HepG2 (cell line): ENCODE measurements around the gene STAT5A. TPM values are rescaled to one million over a fixed set of nuclear protein-coding genes. Genes with fewer than 3 reads are reported as not detected.

Source experiments
- ATAC-seq: fragments of 200-7000 bp; cut with Tn5 transposase; 3 replicates; pipeline ENCODE4 v1.9.1; 2020; ENCODE audit warnings: mild to moderate bottlenecking, moderate library complexity
- BruUV-seq: library from RNA; stranded (reverse); fragments of 400-500 nt; replicated peaks from 2 replicates; lab custom pipeline; 2021; lab: Mats Ljungman, UMichigan
- CTCF ChIA-PET: fragments of 300-600 bp; formaldehyde crosslinking; extraction: SDS; loops from one replicate; lab custom pipeline; 2021; ENCODE audit warnings: low total read pairs, inconsistent platforms, low intra/inter-chr PET ratio; lab: Yijun Ruan, JAX
- POLR2A ChIA-PET: fragments of 350-600 bp; sonication (Branson Sonifier 250); formaldehyde crosslinking; loops from one replicate; lab custom pipeline; 2020; ENCODE audit warnings: antibody characterized with exemption, inconsistent platforms; lab: Yijun Ruan, JAX
- DNase-seq: peaks from one replicate; pipeline ENCODE4 v3.0.0-alpha.2; 2015; ENCODE audit warnings: low spot score
- FAIRE-seq: peaks from 3 replicates; lab custom pipeline; 2011; peaks lifted over from hg19 to GRCh38; lab: Jason Lieb, UNC
- H2AFZ ChIP-seq: one replicate; pipeline ENCODE4 v1.6.1; 2011; ENCODE audit warnings: low read length, inconsistent platforms
- H3K27ac ChIP-seq: fragments of 300-600 bp; 3 replicates; pipeline ENCODE4 v1.8.0; 2011; ENCODE audit warnings: mixed run types, mild to moderate bottlenecking, mixed read lengths, low read length, inconsistent platforms; ENCODE audit not compliant: insufficient read depth; ENCODE audit errors: extremely low read length
- H3K27me3 ChIP-seq, 2 experiments: fragments of 200-600 bp in 1 of 2; 2 replicates in 1 of 2; 3 replicates in 1 of 2; pipeline versions ENCODE4 v1.6.0 to v1.8.0; 2011; ENCODE audit warnings: low read length in 2 of 2, mild to moderate bottlenecking in 2 of 2, moderate library complexity in 2 of 2, inconsistent platforms in 1 of 2; ENCODE audit not compliant: insufficient read depth in 2 of 2, control insufficient read depth in 1 of 2
- H3K36me3 ChIP-seq, 2 experiments: fragments of 200-600 bp in 1 of 2; replicated peaks in 1 of 2; 2 replicates in 1 of 2; 3 replicates in 1 of 2; pipeline versions ENCODE4 v1.5.1 to v1.8.0; 2011; ENCODE audit warnings: low read length in 2 of 2, inconsistent platforms in 1 of 2; ENCODE audit not compliant: insufficient read depth in 2 of 2, control insufficient read depth in 1 of 2
- H3K4me1 ChIP-seq: 2 replicates; pipeline ENCODE4 v1.5.1; 2012; ENCODE audit warnings: low read length, inconsistent platforms; ENCODE audit not compliant: insufficient read depth
- H3K4me2 ChIP-seq: 2 replicates; pipeline ENCODE4 v1.6.0; 2011; ENCODE audit warnings: low read depth, low read length, inconsistent platforms
- H3K4me3 ChIP-seq, 3 experiments: fragments of 200-600 bp in 1 of 3; sonication (generic), shearing (Covaris generic) in 1 of 3; replicated peaks in 1 of 3; 2 replicates each; pipeline ENCODE4 v1.5.1; 2011 to 2016; ENCODE audit warnings: low read length in 3 of 3, inconsistent platforms in 2 of 3, low read depth in 2 of 3, mild to moderate bottlenecking in 2 of 3, control low read depth in 1 of 3, mixed read lengths in 1 of 3; ENCODE audit not compliant: insufficient read depth in 1 of 3
- H3K79me2 ChIP-seq: one replicate; pipeline ENCODE4 v1.6.1; 2011; ENCODE audit warnings: low read length, inconsistent platforms; ENCODE audit not compliant: insufficient read depth
- H3K9ac ChIP-seq: 2 replicates; pipeline ENCODE4 v1.6.0; 2011; ENCODE audit warnings: mild to moderate bottlenecking, low read depth, low read length, inconsistent platforms; ENCODE audit not compliant: insufficient read depth
- H3K9me3 ChIP-seq: 2 replicates; pipeline ENCODE4 v1.5.1; 2012; ENCODE audit warnings: mild to moderate bottlenecking, low read length
- H4K20me1 ChIP-seq: 2 replicates; pipeline ENCODE4 v1.6.0; 2011; ENCODE audit warnings: inconsistent platforms, mild to moderate bottlenecking, low read length, moderate library complexity; ENCODE audit not compliant: insufficient read depth
- ADNP ChIP-seq: sonication (generic); formaldehyde crosslinking; IDR thresholded peaks from 2 replicates; pipeline ENCODE4 v1.4.0; 2020; ENCODE audit warnings: missing genetic modification reagents
- CBX1 ChIP-seq: IDR thresholded peaks from one replicate; pipeline ENCODE4 v1.6.1; 2016; ENCODE audit warnings: antibody characterized with exemption, low read depth
- HMG20B ChIP-seq: conservative IDR thresholded peaks from 2 replicates; pipeline ENCODE4 v1.6.1; 2016; ENCODE audit warnings: missing genetic modification reagents, missing compliant biosample characterization
- MTF1 ChIP-seq: sonication (generic); formaldehyde crosslinking; IDR thresholded peaks from 2 replicates; pipeline ENCODE4 v1.5.0; 2020; ENCODE audit warnings: missing genetic modification reagents
- MTF2 ChIP-seq: sonication (generic); formaldehyde crosslinking; IDR thresholded peaks from 2 replicates; pipeline ENCODE4 v1.5.0; 2020; ENCODE audit warnings: missing genetic modification reagents, borderline replicate concordance
- SNAPC5 ChIP-seq: sonication (generic); formaldehyde crosslinking; IDR thresholded peaks from 2 replicates; pipeline ENCODE4 v1.8.1; 2023; ENCODE audit warnings: mild to moderate bottlenecking, missing genetic modification reagents, borderline replicate concordance
- TAF15 ChIP-seq: fragments of 200-400 bp; formaldehyde crosslinking; IDR thresholded peaks from one replicate; pipeline ENCODE4 v1.6.1; 2018; ENCODE audit warnings: mild to moderate bottlenecking, low read depth, low read length; ENCODE audit not compliant: poor library complexity, severe bottlenecking
- XBP1 ChIP-seq: sonication (generic); formaldehyde crosslinking; IDR thresholded peaks from 2 replicates; pipeline ENCODE4 v1.5.0; 2020; ENCODE audit warnings: missing genetic modification reagents
- XRCC5 ChIP-seq: fragments of 200-400 bp; formaldehyde crosslinking; optimal IDR thresholded peaks from 2 replicates; pipeline ENCODE3; 2017; ENCODE audit warnings: mild to moderate bottlenecking, low read length
- YY1 ChIP-seq: IDR thresholded peaks from 2 replicates; pipeline ENCODE4 v1.6.1; 2011; ENCODE audit warnings: low read length, low read depth, moderate library complexity, mild to moderate bottlenecking; ENCODE audit not compliant: insufficient read depth, insufficient replicate concordance
- ZFP36L1 ChIP-seq: sonication (generic); formaldehyde crosslinking; IDR thresholded peaks from 2 replicates; pipeline ENCODE4 v1.8.0; 2022; ENCODE audit warnings: mild to moderate bottlenecking, missing genetic modification reagents, moderate library complexity
- ZFP37 ChIP-seq: sonication (generic); formaldehyde crosslinking; IDR thresholded peaks from 2 replicates; pipeline ENCODE4 v1.4.0; 2020; ENCODE audit warnings: missing genetic modification reagents, borderline replicate concordance
- ZNF235 ChIP-seq: sonication (generic); formaldehyde crosslinking; IDR thresholded peaks from 2 replicates; pipeline ENCODE4 v1.8.1; 2023; ENCODE audit warnings: mild to moderate bottlenecking, missing genetic modification reagents, borderline replicate concordance
- ZNF337 ChIP-seq: sonication (generic); formaldehyde crosslinking; IDR thresholded peaks from 2 replicates; pipeline ENCODE4 v1.5.1; 2020; ENCODE audit warnings: missing genetic modification reagents, low read depth, mild to moderate bottlenecking, borderline replicate concordance
- ZNF33A ChIP-seq: sonication (generic); formaldehyde crosslinking; IDR thresholded peaks from 2 replicates; pipeline ENCODE4 v1.5.1; 2020; ENCODE audit warnings: missing genetic modification reagents, mild to moderate bottlenecking, moderate library complexity, borderline replicate concordance
- ZNF652 ChIP-seq: IDR thresholded peaks from 2 replicates; pipeline ENCODE4 v1.6.1; 2016; ENCODE audit warnings: low read depth, borderline replicate concordance
- ZNF746 ChIP-seq: sonication (generic); formaldehyde crosslinking; IDR thresholded peaks from 2 replicates; pipeline ENCODE4 v1.8.0; 2022; ENCODE audit warnings: mild to moderate bottlenecking, missing genetic modification reagents
- ZNF782 ChIP-seq: sonication (generic); formaldehyde crosslinking; IDR thresholded peaks from 2 replicates; pipeline ENCODE4 v1.4.0; 2020; ENCODE audit warnings: missing genetic modification reagents, mild to moderate bottlenecking, borderline replicate concordance
- WGBS: methylation state at CpG from one replicate; pipeline ENCODE4 v1.1.6; 2017; ENCODE audit warnings: low lambda C conversion rate; 5-methylcytosine and 5-hydroxymethylcytosine counted together
- in situ Hi-C: cut with HindIII; loops from 2 replicates; pipeline ENCODE4 v1.10.0; 2017; ENCODE audit warnings: low pct_unique_long_range_greater_than_20kb; ENCODE audit not compliant: extremely low pct_ligation_motif_present
- intact Hi-C: fragments of 100-400 bp; cut with micrococcal nuclease; formaldehyde crosslinking; loops from one replicate; pipeline ENCODE4 v1.10.0; 2022; ENCODE audit not compliant: unreplicated experiment
- polyA plus RNA-seq, 8 experiments: library from polyadenylated mRNA; depleted of rRNA in 3 of 8; stranded (reverse) in 7 of 8; unstranded in 1 of 8; fragments of >200 nt; fragmentation: Illumina TruSeq in 4 of 8; extraction: Trizol in 4 of 8; gene quantifications; 2 replicates each; pipeline versions ENCODE4 v1.2.1 to v1.2.3, GENCODE V29; 2011 to 2016; ENCODE audit warnings: low read depth in 4 of 8, missing spikeins in 1 of 8, mixed read lengths in 1 of 8; ENCODE audit not compliant: insufficient read depth in 1 of 8
- total RNA-seq, 5 experiments: library from RNA; depleted of rRNA; stranded (reverse); fragments of >200 nt; fragmentation: Illumina TruSeq; extraction: Trizol; gene quantifications; 2 replicates each; pipeline ENCODE4 v1.2.3, GENCODE V29; 2016; ENCODE audit warnings: low read depth in 1 of 5

Gene STAT5A
- total and polyA plus RNA-seq, 2 of the 13 experiments (the other 11 are each of a cell fraction or from before 2014, with no cell fraction given), result 1.4 to 4.1 TPM

- Histone ChIP-seq H3K27me3 (no peaks in the 10 kb centered on the region), H3K4me2 (no peak overlapping the region), H3K36me3 (peaks cover 19 to 40% of the 10 kb centered on the region in 2 experiments), H3K79me2 (peaks cover 31% of the 10 kb centered on the region), H2AFZ (no peak overlapping the region), H4K20me1 (peaks cover 15% of the 10 kb centered on the region; the same call in 1 of the 2 replicates), H3K27ac (no peak overlapping the region), H3K9me3 (no peaks in the 10 kb centered on the region)
- ChIA-PET POLR2A (no interaction called here), CTCF (no interaction called here)
- intact Hi-C loops, result no loop called here
- FAIRE-seq, result no peak
- DNase-seq, result no peak
- TF ChIP-seq ZNF746 (CRISPR knock-in tag), result no peak
- no peak for TF ChIP-seq SNAPC5
- TF ChIP-seq ZNF337, result no peak
- TF ChIP-seq YY1, result no peak
- TF ChIP-seq ZFP37 (CRISPR knock-in tag), result no peak
- TF ChIP-seq HMG20B, result no peak
- TF ChIP-seq XBP1 (CRISPR knock-in tag), result no peak
- TF ChIP-seq TAF15, result no peak
- TF ChIP-seq ADNP (CRISPR knock-in tag), result no peak
- TF ChIP-seq MTF2 (CRISPR knock-in tag), result no peak
- TF ChIP-seq ZNF652, result no peak
- TF ChIP-seq, all 625 proteins: peak for 0
- no TSS peak for BruUV-seq
- 93% methylated on average over 3 of the region's 3 CpGs for WGBS
- no peak overlapping the region for H3K4me3 ChIP-seq
- in situ Hi-C loops, result no loop called here
- no peak for ATAC-seq
- H3K4me1 ChIP-seq, result peaks cover 33% of the 10 kb centered on the region
- H3K9ac ChIP-seq, result no peak overlapping the region
Measured at GRCh38 chr17:42347606-42348005, 59.3 kb downstream of the STAT5A start.

DNA sequence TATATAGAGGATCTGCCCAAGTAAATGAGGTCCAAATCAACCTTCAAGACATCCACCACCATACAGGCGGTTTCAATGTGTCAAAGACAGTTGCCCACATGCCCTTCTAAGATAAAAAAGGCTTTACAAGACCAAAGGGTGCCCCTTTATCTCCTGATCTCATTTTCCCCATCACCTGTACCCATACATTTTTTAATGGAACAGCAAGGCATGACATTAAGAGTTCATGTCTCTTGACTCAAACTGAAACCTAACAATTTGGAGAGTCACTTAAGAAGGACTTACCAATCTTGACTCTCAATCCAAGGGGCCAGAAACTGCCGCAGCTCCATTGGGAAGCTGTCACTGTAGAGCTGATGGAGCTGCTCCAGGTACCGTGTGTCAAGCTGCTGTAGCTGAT lies 59.8 kb downstream of the STAT5A start:
- no TSS peak for BruUV-seq
- in situ Hi-C loops, result no loop called here
- Histone ChIP-seq H3K9ac (no peak overlapping the region), H3K79me2 (peaks cover 32% of the 10 kb centered on the region), H4K20me1 (peaks cover 15% of the 10 kb centered on the region; the same call in 1 of the 2 replicates), H3K9me3 (no peaks in the 10 kb centered on the region), H3K4me1 (peaks cover 29% of the 10 kb centered on the region), H3K36me3 (peaks cover 19 to 36% of the 10 kb centered on the region in 2 experiments), H3K27me3 (no peaks in the 10 kb centered on the region), H3K4me2 (no peak overlapping the region), H3K27ac (no peak overlapping the region), H2AFZ (no peak overlapping the region), H3K4me3 (no peak overlapping the region)
- no peak for TF ChIP-seq ZNF33A
- TF ChIP-seq ZFP36L1 (CRISPR knock-in tag), result no peak
- TF ChIP-seq CBX1, result no peak
- TF ChIP-seq MTF1 (CRISPR knock-in tag), result no peak
- TF ChIP-seq XRCC5, result no peak
- TF ChIP-seq ZNF782 (CRISPR knock-in tag), result no peak
- TF ChIP-seq ZNF235 (CRISPR knock-in tag), result no peak
- intact Hi-C loops, result no loop called here
- WGBS, result 100% methylated on average over 3 of the region's 3 CpGs
- ChIA-PET CTCF (no interaction called here), POLR2A (no interaction called here)
- ATAC-seq (no peak), FAIRE-seq (no peak), DNase-seq (no peak)
